Measurements from ENCODE around the gene NCS1.
"Not testable (repeated sequence)": the region's sequence is repeated elsewhere in the genome, so short reads cannot be mapped to it uniquely, and the experiment has no call there.

The NCS1 gene

DNA sequence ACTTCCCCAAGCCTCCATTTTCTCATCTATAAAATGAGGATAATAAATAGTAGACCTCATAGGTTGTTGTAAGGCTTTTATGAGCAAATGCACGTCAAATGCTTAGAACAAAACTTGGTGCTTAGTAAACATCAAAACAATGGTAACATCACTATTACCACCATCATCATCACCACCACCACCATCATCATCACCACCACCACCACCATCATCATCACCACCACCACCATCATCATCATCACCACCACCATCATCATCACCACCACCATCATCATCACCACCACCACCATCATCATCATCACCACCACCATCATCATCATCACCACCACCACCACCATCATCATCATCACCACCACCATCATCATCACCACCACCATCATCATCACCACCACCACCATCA lies 105.3 kb downstream of the NCS1 start:
- H3K9me3 Mint-ChIP-seq; DNase-seq (ENCODE audit: low spot score); H3K4me1 Mint-ChIP-seq (ENCODE audit: low read depth); H3K36me3 Mint-ChIP-seq (ENCODE audit: low read depth); H3K27ac Mint-ChIP-seq; H3K4me3 Mint-ChIP-seq: not testable (repeated sequence)
- H3K27me3 Mint-ChIP-seq (ENCODE audit: low read depth) = peaks cover 11% of the 10 kb centered on the region

- H3K27ac Mint-ChIP-seq = no peak overlapping the region
- no peaks in the 10 kb centered on the region for H3K4me1 Mint-ChIP-seq (ENCODE audit: low read depth)
- no peaks in the 10 kb centered on the region for H3K36me3 Mint-ChIP-seq (ENCODE audit: low read depth)
- H3K4me3 Mint-ChIP-seq = no peak overlapping the region
- peaks cover 3% of the 10 kb centered on the region for H3K27me3 Mint-ChIP-seq (ENCODE audit: low read depth)
- no peaks in the 10 kb centered on the region for H3K9me3 Mint-ChIP-seq
- DNase-seq (ENCODE audit: low spot score) = no peak
Observed at GRCh38 chr9:130283539-130284248, 111.5 kb downstream of the NCS1 start.

GRCh38 chr9:130284249-130284625 lies 112.0 kb downstream of the NCS1 start:
- Mint-ChIP-seq H3K27me3 (ENCODE audit: low read depth) (peaks cover 3% of the 10 kb centered on the region), H3K27ac (no peak overlapping the region), H3K4me3 (no peak overlapping the region), H3K36me3 (ENCODE audit: low read depth) (no peaks in the 10 kb centered on the region), H3K4me1 (ENCODE audit: low read depth) (no peaks in the 10 kb centered on the region), H3K9me3 (no peaks in the 10 kb centered on the region)
- no peak for DNase-seq (ENCODE audit: low spot score)

- H3K27me3 Mint-ChIP-seq (ENCODE audit: low read depth) = peaks cover 3% of the 10 kb centered on the region
Observed at GRCh38 chr9:130284690-130285089, 112.5 kb downstream of the NCS1 start.

GRCh38 chr9:130285271-130285670 lies 113.1 kb downstream of the NCS1 start:
- Mint-ChIP-seq H3K4me1 (ENCODE audit: low read depth) (no peaks in the 10 kb centered on the region), H3K27me3 (ENCODE audit: low read depth) (peaks cover 3% of the 10 kb centered on the region), H3K9me3 (no peaks in the 10 kb centered on the region)

More at GRCh38 chr9:130284690-130285089, 112.5 kb downstream of the NCS1 start:
- Mint-ChIP-seq H3K36me3 (ENCODE audit: low read depth) (no peaks in the 10 kb centered on the region), H3K9me3 (no peaks in the 10 kb centered on the region), H3K4me3 (no peak overlapping the region), H3K27ac (no peak overlapping the region), H3K4me1 (ENCODE audit: low read depth) (no peaks in the 10 kb centered on the region)
- no peak for DNase-seq (ENCODE audit: low spot score)

DNA sequence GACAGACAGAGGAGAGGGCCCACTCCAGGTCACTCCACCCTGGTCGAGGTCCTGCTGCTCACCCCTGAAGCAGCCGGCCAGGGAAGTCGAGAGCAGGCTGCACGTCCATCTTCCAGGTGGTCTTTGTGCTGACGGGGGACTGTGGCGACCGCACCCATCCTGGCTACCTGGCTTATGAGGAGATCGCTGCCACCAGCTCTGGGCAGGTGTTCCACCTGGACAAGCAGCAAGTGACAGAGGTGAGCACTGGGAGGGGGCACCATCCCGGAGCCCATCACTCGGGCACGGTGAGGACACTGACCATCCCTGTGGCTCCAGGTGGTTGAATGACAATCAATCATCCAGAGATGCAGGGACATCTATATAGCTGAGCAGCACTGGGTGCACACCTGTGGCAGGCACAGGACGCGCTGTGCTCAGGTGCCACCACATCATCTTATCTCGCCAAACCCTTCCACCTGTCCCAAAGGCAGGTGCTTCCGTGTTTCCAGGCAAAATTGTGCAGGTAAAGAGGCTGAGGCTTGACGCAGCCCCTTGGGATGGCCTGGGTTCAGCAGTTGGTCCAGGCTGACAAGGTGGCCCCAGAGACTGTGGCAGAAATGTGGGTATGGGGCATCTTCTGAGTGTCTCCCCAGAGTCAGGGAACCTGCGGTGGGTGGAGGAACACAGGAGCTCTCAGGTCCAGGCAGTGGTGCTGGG lies 114.0 kb downstream of the NCS1 start:
- H3K36me3 Mint-ChIP-seq (ENCODE audit: low read depth) = no peaks in the 10 kb centered on the region
- no peak overlapping the region for H3K27ac Mint-ChIP-seq
- no peaks in the 10 kb centered on the region for H3K4me1 Mint-ChIP-seq (ENCODE audit: low read depth)

More at GRCh38 chr9:130285271-130285670, 113.1 kb downstream of the NCS1 start:
- Mint-ChIP-seq H3K4me3 (no peak overlapping the region), H3K36me3 (ENCODE audit: low read depth) (no peaks in the 10 kb centered on the region), H3K27ac (no peak overlapping the region)
- DNase-seq (ENCODE audit: low spot score) = no peak

More for the DNA sequence above, 114.0 kb downstream of the NCS1 start:
- Mint-ChIP-seq H3K4me3 (no peak overlapping the region), H3K27me3 (ENCODE audit: low read depth) (peaks cover 5% of the 10 kb centered on the region), H3K9me3 (no peaks in the 10 kb centered on the region)
- no peak for DNase-seq (ENCODE audit: low spot score)

Data from T-helper 2 cell treated with Interferon-gamma antibody and Interleukin-4, amounts not matched to agents 5 μg/mL and 100 μg/mL, for 36 hours (primary cell).